Right cardiac atrium (tissue), 5 donors: Measurements from ENCODE around the gene CELF5. TPM values are rescaled to one million over a fixed set of nuclear protein-coding genes. Genes with fewer than 3 reads are reported as not detected.
A peak's percentile ranks its signal among the peaks of the same experiment; 100 is the strongest.
"Not testable (repeated sequence)": the region's sequence is repeated elsewhere in the genome, so short reads cannot be mapped to it uniquely, and the experiment has no call there.

Experiments used
- ATAC-seq, 2 donors: fragments of 200-7000 bp; cut with Tn5 transposase; one replicate each; pipeline versions ENCODE4 v1.8.0 to v1.9.1; 2020; ENCODE audit warnings: moderate library complexity in 2 of 2, mild to moderate bottlenecking in 1 of 2
- DNase-seq, 3 donors: peaks; one replicate each; pipeline ENCODE4 v3.0.0-alpha.2; 2020
- H3K27ac ChIP-seq: one replicate; pipeline ENCODE4 v1.5.1; 2013; ENCODE audit warnings: mild to moderate bottlenecking, low read length, control low read depth, moderate library complexity
- H3K27me3 ChIP-seq: one replicate; pipeline ENCODE4 v1.6.1; 2013; ENCODE audit not compliant: control insufficient read depth, insufficient read depth
- H3K4me1 ChIP-seq: one replicate; pipeline ENCODE4 v1.6.1; 2013; ENCODE audit warnings: low read length; ENCODE audit not compliant: control insufficient read depth, insufficient read depth
- H3K4me3 ChIP-seq: one replicate; pipeline ENCODE4 v1.5.1; 2013; ENCODE audit warnings: low read length, control low read depth
- H3K9me3 ChIP-seq: one replicate; pipeline ENCODE4 v1.6.1; 2013; ENCODE audit warnings: low read length; ENCODE audit not compliant: control insufficient read depth
- WGBS: extraction: QIAGEN DNeasy Blood & Tissue Kit; methylation state at CpG from one replicate; pipeline ENCODE4 v1.1.7; 2013; 5-methylcytosine and 5-hydroxymethylcytosine counted together
- intact Hi-C, 4 donors: fragments of 100-400 bp; cut with DNase I; formaldehyde crosslinking; loops; one replicate each; pipeline versions ENCODE4 v1.11.0 to v1.14.0; 2022 to 2023
- polyA plus RNA-seq: library from polyadenylated mRNA; stranded (reverse); fragments of 200-250 nt; gene quantifications from one replicate; pipeline ENCODE4 v1.2.3, GENCODE V29; 2013
- total RNA-seq, 4 donors: library from RNA; stranded (reverse); fragmentation: NEBNext Ultra II Directional; extraction: Animal tissue kit (Norgen Biotek cat#: 25700); gene quantifications; one replicate each; pipeline ENCODE4 v1.2.1, GENCODE V29; 2021
- donor health status: healthy with polysubstance abuse.
- donor health status: DM: no; HTN: yes; CAD: no.
- donor health status: DM: no; HTN: no; CAD: no.
- donor health status: DM: no; HTN: yes; CAD: no; lungs with severe emphysema.
- donor health status: DM: yes; HTN: yes; CAD: no.

The CELF5 gene
- total and polyA plus RNA-seq, 5 donors, result 0.14 to 0.20 TPM; not detected in 3

DNA sequence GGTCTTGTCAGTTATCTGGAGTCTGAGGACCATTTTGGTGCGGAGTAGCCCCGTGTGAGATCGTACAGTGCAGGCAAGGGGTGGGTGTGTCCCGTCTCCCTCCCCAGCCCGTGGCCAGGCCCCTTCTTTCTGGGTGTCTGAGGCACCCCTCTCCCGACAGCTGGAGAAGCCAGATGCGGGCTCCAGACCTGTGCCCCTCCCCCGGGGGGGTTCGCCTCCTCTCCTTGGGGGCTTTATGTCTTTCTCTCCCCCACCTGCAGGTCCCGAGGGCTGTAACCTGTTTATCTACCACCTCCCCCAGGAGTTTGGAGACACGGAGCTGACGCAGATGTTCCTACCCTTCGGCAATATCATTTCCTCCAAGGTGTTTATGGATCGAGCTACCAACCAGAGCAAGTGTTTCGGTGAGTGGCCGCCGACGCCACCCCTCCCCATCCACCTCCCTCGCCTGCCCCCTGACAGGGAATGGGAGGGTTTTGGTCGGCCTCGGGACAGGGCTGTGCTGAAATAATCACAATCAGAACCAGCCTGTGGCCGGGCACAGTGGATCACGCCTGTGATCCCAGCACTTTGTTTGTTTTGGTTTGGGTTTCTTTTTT, 65.6 kb downstream of the CELF5 start:
- Histone ChIP-seq H3K4me1 (no peaks in the 10 kb centered on the region), H3K4me3 (no peak overlapping the region), H3K9me3 (no peaks in the 10 kb centered on the region), H3K27ac (no peak overlapping the region), H3K27me3 (no peaks in the 10 kb centered on the region)
- 22% methylated on average over 23 of the region's 23 CpGs for WGBS
- no peak for DNase-seq
- intact Hi-C loops, result no loop called here
- ATAC-seq, result no peak

- intact Hi-C loops, H3K9me3 ChIP-seq, H3K27me3 ChIP-seq, ATAC-seq, H3K27ac ChIP-seq, H3K4me3 ChIP-seq, DNase-seq, H3K4me1 ChIP-seq: not testable (repeated sequence)
- WGBS, result 90% methylated on average over 6 of the region's 6 CpGs
These were observed 66.4 kb downstream of the CELF5 start for GRCh38 chr19:3290858-3291257.

DNA sequence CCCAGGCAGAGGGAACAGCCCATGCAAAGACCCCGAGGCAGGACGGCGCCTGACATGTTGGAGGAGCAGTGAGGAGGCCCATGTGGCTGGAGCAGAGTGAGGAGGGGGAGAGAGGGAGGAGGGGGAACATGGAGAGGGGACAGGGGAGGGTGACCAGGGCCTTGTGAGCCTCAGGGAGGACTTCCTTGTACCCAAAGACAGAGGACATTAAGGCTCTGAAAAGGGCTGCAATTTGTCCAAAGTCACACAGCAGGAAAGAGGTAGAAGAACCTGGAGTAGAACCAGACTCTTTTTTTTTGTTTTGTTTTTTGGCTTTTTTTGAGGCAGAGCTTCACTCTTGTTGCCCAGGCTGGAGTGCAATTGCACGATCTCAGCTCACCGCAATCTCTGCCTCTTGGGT, 67.2 kb downstream of the CELF5 start:
- intact Hi-C loops, result no loop called here
- no peak for ATAC-seq
- H3K9me3 ChIP-seq, result no peaks in the 10 kb centered on the region
- H3K4me1 ChIP-seq, result no peaks in the 10 kb centered on the region
- H3K4me3 ChIP-seq, result no peak overlapping the region
- WGBS, result 69% methylated on average over 5 of the region's 5 CpGs
- no peak overlapping the region for H3K27ac ChIP-seq
- no peak for DNase-seq
- no peaks in the 10 kb centered on the region for H3K27me3 ChIP-seq

GRCh38 chr19:3292958-3293529, 68.6 kb downstream of the CELF5 start:
- intact Hi-C loops, result no loop called here
- DNase-seq (peak in 1 of 3 donors; percentile 51), ATAC-seq (peak in 1 of 2 donors; percentile 11)
- 81% methylated on average over 23 of the region's 23 CpGs for WGBS
- no peak overlapping the region for H3K4me3 ChIP-seq
- no peak overlapping the region for H3K27ac ChIP-seq
- H3K27me3 ChIP-seq, result no peaks in the 10 kb centered on the region
- H3K9me3 ChIP-seq, result no peaks in the 10 kb centered on the region
- H3K4me1 ChIP-seq, result no peaks in the 10 kb centered on the region

DNA sequence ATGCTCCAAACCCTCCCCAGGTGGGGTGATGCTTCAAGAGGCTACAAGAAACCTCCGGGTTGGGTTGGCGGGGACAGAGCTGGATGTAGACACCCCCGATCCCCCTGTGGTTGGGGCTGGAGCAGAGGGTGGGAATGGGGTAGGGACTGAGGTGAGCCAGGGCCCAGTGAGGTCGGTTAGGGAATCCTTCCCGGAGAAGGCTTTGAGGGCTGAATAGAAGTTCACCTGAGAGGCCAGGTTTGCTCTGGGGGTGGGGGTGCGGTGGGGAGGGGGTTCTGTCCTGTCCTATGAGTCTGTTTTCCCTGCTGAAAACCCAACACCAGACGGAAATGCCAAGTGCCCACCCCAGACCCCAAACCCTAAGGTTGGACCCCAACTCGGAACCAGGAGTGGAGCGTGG, 69.1 kb downstream of the CELF5 start:
- H3K4me1 ChIP-seq, result no peaks in the 10 kb centered on the region
- DNase-seq (no peak), ATAC-seq (no peak)
- no peak overlapping the region for H3K4me3 ChIP-seq
- 76% methylated on average over 9 of the region's 9 CpGs for WGBS
- no peak overlapping the region for H3K27ac ChIP-seq
- intact Hi-C loops, result no loop called here
- no peaks in the 10 kb centered on the region for H3K9me3 ChIP-seq
- H3K27me3 ChIP-seq, result no peaks in the 10 kb centered on the region

GRCh38 chr19:3294080-3294850, 69.8 kb downstream of the CELF5 start:
- Histone ChIP-seq H3K4me3 (no peak overlapping the region), H3K9me3 (peaks cover 3% of the 10 kb centered on the region), H3K27ac (no peak overlapping the region), H3K4me1 (no peaks in the 10 kb centered on the region), H3K27me3 (no peaks in the 10 kb centered on the region)
- no peak for ATAC-seq
- intact Hi-C loops, result no loop called here
- no peak for DNase-seq
- 77% methylated on average over 20 of the region's 20 CpGs for WGBS

- WGBS, result 41% methylated on average over 14 of the region's 14 CpGs
- ATAC-seq, result no peak
These were observed 71.1 kb downstream of the CELF5 start for GRCh38 chr19:3295581-3295980.

DNA sequence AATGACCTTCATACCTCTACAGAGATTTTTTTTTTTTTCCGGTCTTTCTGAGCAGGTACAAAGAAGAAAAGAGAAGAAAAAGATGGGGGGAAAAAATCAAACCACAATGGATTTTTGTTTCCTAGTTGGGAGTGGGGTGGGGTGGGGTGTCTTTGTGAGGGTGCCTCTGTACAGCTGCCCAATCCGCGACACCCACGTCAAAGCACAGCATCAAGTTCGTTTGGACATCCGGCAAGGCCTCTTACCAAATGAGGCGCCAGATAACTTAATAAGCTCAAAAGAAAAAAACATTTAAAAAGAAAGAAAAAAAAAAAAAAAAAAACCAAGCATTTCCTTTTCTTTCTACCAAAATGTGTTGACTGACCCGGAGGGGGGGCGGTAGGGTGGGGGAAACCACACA, 71.6 kb downstream of the CELF5 start:
- DNase-seq, result no peak
- intact Hi-C loops, result no loop called here
- no peak overlapping the region for H3K27ac ChIP-seq
- ATAC-seq, result no peak
- H3K27me3 ChIP-seq, result no peaks in the 10 kb centered on the region
- H3K9me3 ChIP-seq, result peaks cover 3% of the 10 kb centered on the region
- no peak overlapping the region for H3K4me3 ChIP-seq
- no peaks in the 10 kb centered on the region for H3K4me1 ChIP-seq
- 55% methylated on average over 9 of the region's 9 CpGs for WGBS

More at GRCh38 chr19:3295581-3295980, 71.1 kb downstream of the CELF5 start:
- H3K4me1 ChIP-seq, result no peaks in the 10 kb centered on the region
- intact Hi-C loops, result no loop called here
- H3K27me3 ChIP-seq, result no peaks in the 10 kb centered on the region
- H3K9me3 ChIP-seq, result peaks cover 3% of the 10 kb centered on the region
- no peak overlapping the region for H3K4me3 ChIP-seq
- H3K27ac ChIP-seq, result no peak overlapping the region
- DNase-seq, result no peak

- intact Hi-C loops, result no loop called here
- 88% methylated on average over 19 of the region's 19 CpGs for WGBS
- ATAC-seq, result no peak
These were observed 72.0 kb downstream of the CELF5 start for GRCh38 chr19:3296446-3296845.

GRCh38 chr19:3298853-3299449, 74.5 kb downstream of the CELF5 start:
- ATAC-seq, result no peak
- WGBS, result 76% methylated on average over 6 of the region's 6 CpGs

More at GRCh38 chr19:3296446-3296845, 72.0 kb downstream of the CELF5 start:
- no peak overlapping the region for H3K27ac ChIP-seq
- no peaks in the 10 kb centered on the region for H3K4me1 ChIP-seq
- DNase-seq, result no peak
- no peak overlapping the region for H3K4me3 ChIP-seq
- H3K27me3 ChIP-seq, result no peaks in the 10 kb centered on the region
- peaks cover 3% of the 10 kb centered on the region for H3K9me3 ChIP-seq

GRCh38 chr19:3300566-3300965, 76.1 kb downstream of the CELF5 start:
- not testable (repeated sequence) for H3K4me1 ChIP-seq, H3K4me3 ChIP-seq, H3K9me3 ChIP-seq, H3K27ac ChIP-seq, H3K27me3 ChIP-seq, DNase-seq, ATAC-seq
- intact Hi-C loops, result loop anchor here in 1 of 4 donors (10.0 kb wide), 1 partner anchor 314 kb away; no protein-coding TSS in a partner anchor
- WGBS, result 60% methylated on average over 8 of the region's 8 CpGs

More at GRCh38 chr19:3298853-3299449, 74.5 kb downstream of the CELF5 start:
- no peak for DNase-seq
- H3K9me3 ChIP-seq, result peaks cover 3% of the 10 kb centered on the region
- H3K27ac ChIP-seq, result no peak overlapping the region
- H3K27me3 ChIP-seq, result no peaks in the 10 kb centered on the region
- intact Hi-C loops, result no loop called here
- no peak overlapping the region for H3K4me3 ChIP-seq
- no peaks in the 10 kb centered on the region for H3K4me1 ChIP-seq
